CD4-positive, alpha-beta T cell (primary cell): ENCODE data around the gene ENPP5. TPM values are rescaled to one million over a fixed set of nuclear protein-coding genes. Genes with fewer than 3 reads are reported as not detected.
"Not testable (repeated sequence)": the region's sequence is repeated elsewhere in the genome, so short reads cannot be mapped to it uniquely, and the experiment has no call there.

Experiments used
- ATAC-seq: fragments of 200-7000 bp; cut with Tn5 transposase; one replicate; pipeline ENCODE4 v1.10.0; 2022; ENCODE audit warnings: mild to moderate bottlenecking; ENCODE audit not compliant: poor library complexity
- CTCF ChIA-PET: fragments of 350-600 bp; sonication (Branson Sonifier 250); formaldehyde crosslinking; loops from one replicate; lab custom pipeline; 2021; ENCODE audit warnings: antibody characterized with exemption, inconsistent platforms; lab: Charles Lee
- POLR2A ChIA-PET: fragments of 350-600 bp; sonication (Branson Sonifier 250); formaldehyde crosslinking; loops from one replicate; lab custom pipeline; 2021; ENCODE audit warnings: antibody characterized with exemption, inconsistent platforms; lab: Charles Lee
- DNase-seq, 14 experiments: peaks; one replicate each; pipeline ENCODE4 v3.0.0-alpha.2; 2013 to 2020; ENCODE audit warnings: mixed read lengths in 2 of 14
- H3K27ac ChIP-seq, 2 donors: one replicate each; pipeline versions ENCODE4 v1.5.1 to v1.7.0; 2013; ENCODE audit warnings: low read length in 2 of 2, low read depth in 1 of 2, mild to moderate bottlenecking in 1 of 2
- H3K27me3 ChIP-seq, 2 experiments: 1 replicate in 1 of 2; 2 replicates in 1 of 2; pipeline versions ENCODE4 v1.6.1 to v1.7.0; 2013; ENCODE audit warnings: low read length in 2 of 2, control low read depth in 1 of 2, mild to moderate bottlenecking in 1 of 2, moderate library complexity in 1 of 2; ENCODE audit not compliant: insufficient read depth in 2 of 2, control insufficient read depth in 1 of 2
- H3K36me3 ChIP-seq: one replicate; pipeline ENCODE4 v1.6.1; 2013; ENCODE audit warnings: low read length, control low read depth; ENCODE audit not compliant: insufficient read depth
- H3K4me1 ChIP-seq: one replicate; pipeline ENCODE4 v1.6.1; 2013; ENCODE audit warnings: low read length, control low read depth; ENCODE audit not compliant: insufficient read depth
- H3K4me3 ChIP-seq: one replicate; pipeline ENCODE4 v1.5.1; 2013; ENCODE audit warnings: mild to moderate bottlenecking, low read length, moderate library complexity
- H3K9me3 ChIP-seq, 2 experiments: 1 replicate in 1 of 2; 2 replicates in 1 of 2; pipeline versions ENCODE4 v1.6.1 to v1.7.0; 2013; ENCODE audit warnings: low read length in 2 of 2, mild to moderate bottlenecking in 2 of 2, control low read depth in 1 of 2, moderate library complexity in 1 of 2; ENCODE audit not compliant: control insufficient read depth in 1 of 2, insufficient read depth in 1 of 2
- H3K27ac Mint-ChIP-seq: one replicate; pipeline ENCODE4 v1.8.0; 2020; ENCODE audit warnings: mixed read lengths
- H3K27me3 Mint-ChIP-seq: one replicate; pipeline ENCODE4 v1.8.0; 2021; ENCODE audit warnings: mixed read lengths
- H3K36me3 Mint-ChIP-seq: one replicate; pipeline ENCODE4 v1.8.0; 2021; ENCODE audit warnings: low read depth, mixed read lengths
- H3K4me1 Mint-ChIP-seq: one replicate; pipeline ENCODE4 v1.8.0; 2021; ENCODE audit warnings: low read depth, mixed read lengths
- H3K4me3 Mint-ChIP-seq: one replicate; pipeline ENCODE4 v1.8.0; 2020; ENCODE audit warnings: mild to moderate bottlenecking, mixed read lengths
- H3K9me3 Mint-ChIP-seq: one replicate; pipeline ENCODE4 v1.8.0; 2020; ENCODE audit warnings: mixed read lengths
- CTCF ChIP-seq: fragments of 200-600 bp; IDR thresholded peaks from one replicate; pipeline ENCODE4 v1.8.0; 2022; ENCODE audit warnings: antibody characterized with exemption, mild to moderate bottlenecking
- intact Hi-C, 2 experiments: fragments of 100-400 bp; cut with DNase I in 1 of 2; cut with micrococcal nuclease in 1 of 2; formaldehyde crosslinking; loops; one replicate each; pipeline versions ENCODE4 v1.15.1 to v1.9.0; 2023 to 2025; cut with DNase I, micrococcal nuclease
- total RNA-seq, 174 experiments: library from RNA in 2 of 174; stranded (reverse) in 2 of 174; gene quantifications; one replicate each; pipeline ENCODE4 v1.2.3 and lab custom pipeline; 2021 to 2026

The ENPP5 gene
- total RNA-seq, 2 experiments from 2014 or later = 0.11 to 0.19 TPM

GRCh38 chr6:46136831-46137230 is 33.9 kb downstream of the ENPP5 start:
- H3K27ac ChIP-seq = no peak overlapping the region
- no peak overlapping the region for H3K4me3 ChIP-seq
- no peaks in the 10 kb centered on the region for H3K27me3 ChIP-seq
- CTCF ChIA-PET = no interaction called here
- no peaks in the 10 kb centered on the region for H3K27me3 Mint-ChIP-seq
- H3K4me1 Mint-ChIP-seq = peaks cover 43% of the 10 kb centered on the region
- no peaks in the 10 kb centered on the region for H3K9me3 ChIP-seq
- H3K4me3 Mint-ChIP-seq = no peak overlapping the region
- no peaks in the 10 kb centered on the region for H3K4me1 ChIP-seq
- DNase-seq (no peak), ATAC-seq (no peak)
- no peaks in the 10 kb centered on the region for H3K36me3 ChIP-seq
- no peaks in the 10 kb centered on the region for H3K9me3 Mint-ChIP-seq
- no peak for TF ChIP-seq CTCF
- H3K27ac Mint-ChIP-seq = no peak overlapping the region
- peaks cover 13% of the 10 kb centered on the region for H3K36me3 Mint-ChIP-seq
- intact Hi-C loops = no loop called here
- POLR2A ChIA-PET = no interaction called here

DNA sequence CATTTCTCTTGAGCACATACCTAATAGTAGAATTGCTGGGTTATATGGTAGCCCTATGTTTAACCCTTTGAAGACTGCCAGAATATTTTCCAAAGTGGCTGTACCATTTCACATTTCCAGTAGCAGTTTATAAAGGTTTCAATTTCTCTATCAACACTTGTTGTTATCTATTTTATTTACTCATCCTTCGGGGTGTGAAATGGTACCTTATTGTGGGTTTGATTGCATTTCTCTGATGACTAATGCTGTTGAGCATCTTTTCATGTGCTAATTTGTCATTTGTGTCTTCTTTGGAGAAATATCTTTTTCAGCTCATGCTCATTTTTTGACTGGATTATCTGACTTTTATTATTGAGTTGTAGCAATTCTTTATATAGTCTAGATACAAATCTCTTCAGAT is 35.6 kb downstream of the ENPP5 start:
- H3K4me1 ChIP-seq = peaks cover 7% of the 10 kb centered on the region
- H3K4me3 ChIP-seq = no peak overlapping the region
- ChIA-PET CTCF (no interaction called here), POLR2A (no interaction called here)
- peaks cover 50% of the 10 kb centered on the region for H3K4me1 Mint-ChIP-seq
- H3K36me3 Mint-ChIP-seq = peaks cover under 1% of the 10 kb centered on the region
- H3K9me3 ChIP-seq = no peaks in the 10 kb centered on the region
- no peak overlapping the region for H3K4me3 Mint-ChIP-seq
- H3K36me3 ChIP-seq = no peaks in the 10 kb centered on the region
- intact Hi-C loops = no loop called here
- no peak overlapping the region for H3K27ac Mint-ChIP-seq
- H3K9me3 Mint-ChIP-seq = peaks cover 2% of the 10 kb centered on the region
- TF ChIP-seq CTCF = no peak
- ATAC-seq (no peak), DNase-seq (no peak)
- no peaks in the 10 kb centered on the region for H3K27me3 Mint-ChIP-seq
- no peak overlapping the region for H3K27ac ChIP-seq
- no peaks in the 10 kb centered on the region for H3K27me3 ChIP-seq

DNA sequence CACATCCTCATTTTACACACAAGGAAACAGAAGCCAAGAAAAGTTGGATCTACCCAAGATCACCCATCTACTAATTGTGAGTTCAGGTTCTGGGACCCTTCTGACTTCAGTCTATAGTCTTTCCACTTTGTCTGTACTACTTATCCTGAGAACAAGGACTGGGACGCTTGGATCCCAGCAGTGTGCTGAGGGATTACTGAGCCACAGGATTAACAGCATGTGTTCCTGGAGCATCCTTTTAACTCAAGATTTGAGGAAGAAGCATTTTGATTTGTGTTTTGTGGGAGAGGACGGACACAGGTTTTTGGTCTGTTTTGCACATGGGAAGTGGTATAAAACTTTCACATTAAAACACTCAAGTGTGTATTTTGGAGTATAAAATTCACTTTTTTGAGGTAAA is 36.6 kb downstream of the ENPP5 start:
- Histone ChIP-seq H3K4me1 (peaks cover 9% of the 10 kb centered on the region), H3K27ac (no peak overlapping the region), H3K27me3 (no peaks in the 10 kb centered on the region), H3K4me3 (no peak overlapping the region), H3K36me3 (no peaks in the 10 kb centered on the region), H3K9me3 (no peaks in the 10 kb centered on the region)
- ATAC-seq (no peak), DNase-seq (no peak)
- Mint-ChIP-seq H3K36me3 (peaks cover 8% of the 10 kb centered on the region), H3K9me3 (peaks cover 2% of the 10 kb centered on the region), H3K27ac (no peak overlapping the region), H3K27me3 (no peaks in the 10 kb centered on the region), H3K4me3 (no peak overlapping the region), H3K4me1 (peaks cover 59% of the 10 kb centered on the region)
- POLR2A ChIA-PET = no interaction called here
- intact Hi-C loops = no loop called here
- CTCF ChIA-PET = no interaction called here
- TF ChIP-seq CTCF = no peak

DNA sequence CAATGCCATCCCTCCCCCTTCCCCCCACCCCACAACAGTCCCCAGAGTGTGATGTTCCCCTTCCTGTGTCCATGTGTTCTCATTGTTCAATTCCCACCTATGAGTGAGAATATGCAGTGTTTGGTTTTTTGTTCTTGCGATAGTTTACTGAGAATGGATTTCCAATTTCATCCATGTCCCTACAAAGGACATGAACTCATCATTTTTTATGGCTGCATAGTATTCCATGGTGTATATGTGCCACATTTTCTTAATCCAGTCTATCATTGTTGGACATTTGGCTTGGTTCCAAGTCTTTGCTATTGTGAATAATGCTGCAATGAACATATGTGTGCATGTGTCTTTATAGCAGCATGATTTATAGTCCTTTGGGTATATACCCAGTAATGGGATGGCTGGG is 39.5 kb downstream of the ENPP5 start:
- intact Hi-C loops, CTCF ChIA-PET, H3K27me3 Mint-ChIP-seq, H3K27me3 ChIP-seq, DNase-seq, H3K4me3 ChIP-seq, H3K4me3 Mint-ChIP-seq, ATAC-seq, H3K9me3 Mint-ChIP-seq, H3K36me3 ChIP-seq, H3K27ac ChIP-seq, H3K36me3 Mint-ChIP-seq, H3K27ac Mint-ChIP-seq, H3K9me3 ChIP-seq: not testable (repeated sequence)
- POLR2A ChIA-PET = interaction anchor here (1.5 to 3.2 kb wide), 3 partner anchors 11 to 120 kb away, joined by 4 to 18 read pairs (median 9); partner anchors contain the start of gene ENPP5
- H3K4me1 ChIP-seq = peaks cover 18% of the 10 kb centered on the region
- peaks cover 65% of the 10 kb centered on the region for H3K4me1 Mint-ChIP-seq
